Measurements from ENCODE around the gene ANKRD13A. TPM values are rescaled to one million over a fixed set of nuclear protein-coding genes. Genes with fewer than 3 reads are reported as not detected.
A peak's percentile ranks its signal among the peaks of the same experiment; 100 is the strongest.

The ANKRD13A gene
- total and polyA plus RNA-seq, 2 of the 8 experiments (the other 6 are each of a cell fraction or from before 2014, with no cell fraction given), result 16.8 to 21.4 TPM

DNA sequence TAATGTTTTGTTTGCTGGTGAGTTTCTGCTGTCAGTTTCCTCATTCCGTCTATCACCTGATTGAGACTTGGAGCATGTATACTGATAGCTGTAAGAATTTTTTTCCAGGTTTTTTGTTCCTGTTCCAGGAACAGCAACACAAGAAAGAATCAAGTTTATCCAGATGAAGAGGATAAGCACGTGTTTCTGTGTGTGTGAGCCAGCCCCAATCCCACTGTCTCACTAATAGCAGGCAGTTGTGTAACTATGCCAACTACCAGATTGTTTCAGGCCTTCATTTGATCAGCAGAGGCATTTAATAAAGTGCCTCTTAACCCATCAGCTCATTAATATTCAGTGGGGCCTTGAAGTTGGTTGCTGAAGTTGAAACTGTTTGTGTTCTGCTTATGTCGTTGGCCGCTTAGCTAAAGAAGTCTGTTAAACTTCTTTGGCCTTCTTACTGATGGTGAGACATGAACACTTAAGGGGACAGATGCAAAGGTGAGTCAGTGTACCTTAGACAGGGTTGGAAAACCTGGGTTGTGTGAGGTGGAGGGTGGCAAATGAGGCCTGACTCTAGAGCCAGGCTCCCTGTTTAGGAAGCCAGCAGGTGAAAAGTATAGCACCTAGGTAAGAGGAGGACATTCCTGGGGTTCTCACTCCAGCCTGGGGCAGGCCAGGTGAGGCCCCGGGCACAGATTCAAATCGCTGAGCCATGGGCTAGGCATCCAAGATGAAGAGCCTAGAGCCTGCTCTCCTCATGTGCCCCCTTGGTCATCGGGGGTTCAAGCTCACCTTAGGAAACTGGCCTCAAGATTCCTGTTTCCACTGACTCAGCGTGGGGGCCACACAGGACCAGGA lies 3.7 kb downstream of the ANKRD13A start:
- Histone ChIP-seq H3K18ac (ENCODE audit: extremely low read depth, low read length) (no peak overlapping the region), H3K27ac (ENCODE audit: low read depth, low read length) (no peak overlapping the region), H3K23me2 (ENCODE audit: low read depth, low read length) (peaks cover 12% of the 10 kb centered on the region), H3K4me3 (ENCODE audit: extremely low read depth in 1 of 4, insufficient read depth in 2 of 4, low read depth in 3 of 4, low read length in 4 of 4) (no peak overlapping the region), H3K4me1 (replicated peaks in 1 of 4; ENCODE audit: control insufficient read depth in 3 of 4, insufficient read depth in 4 of 4, low read length in 3 of 4) (peaks cover 0 to 6% (median 4%) of the 10 kb centered on the region in 4 experiments; a peak in 4 of 7 replicates), H4K5ac (ENCODE audit: insufficient read length, low read depth, low read length) (no peak overlapping the region), H3K9ac (replicated peaks in 1 of 4; ENCODE audit: extremely low read depth in 1 of 4, low read depth in 3 of 4, low read length in 3 of 4) (peak overlapping the region in 1 of 4 experiments; percentile 20; a peak in 1 of 7 replicates), H2BK15ac (ENCODE audit: low read length) (no peak overlapping the region), H3K27me3 (replicated peaks in 1 of 4; ENCODE audit: control insufficient read depth in 3 of 4, extremely low read depth in 1 of 4, insufficient read depth in 3 of 4, low read length in 3 of 4) (peaks cover 0 to 9% (median 7%) of the 10 kb centered on the region in 4 experiments; a peak in 5 of 7 replicates), H4K8ac (ENCODE audit: extremely low read depth, insufficient read depth, low read length) (no peak overlapping the region), H3K23ac (ENCODE audit: insufficient read length) (no peak overlapping the region), H2BK20ac (ENCODE audit: low read length) (no peak overlapping the region), H3K56ac (replicated peaks; ENCODE audit: insufficient read length, low read depth, low read length) (no peak overlapping the region), H3K79me1 (ENCODE audit: low read depth, low read length) (no peaks in the 10 kb centered on the region), H4K91ac (replicated peaks; ENCODE audit: insufficient read length, low read length) (no peak overlapping the region), H3K9me3 (ENCODE audit: insufficient read depth in 2 of 2, low read depth in 1 of 2, low read length in 1 of 2) (no peaks in the 10 kb centered on the region), H3K36me3 (ENCODE audit: control insufficient read depth in 2 of 4, insufficient read depth in 4 of 4, low read length in 3 of 4) (no peaks in the 10 kb centered on the region), H2AFZ (ENCODE audit: low read length) (no peak overlapping the region), H2BK120ac (replicated peaks; ENCODE audit: low read depth, low read length) (no peak overlapping the region), H2AK5ac (ENCODE audit: low read depth, low read length) (0 out of 2 replicates have a peak overlapping the region, but pooled peaks have one; percentile 75), H2BK12ac (ENCODE audit: low read depth, low read length) (no peak overlapping the region), H4K20me1 (replicated peaks in 1 of 2; ENCODE audit: control insufficient read depth in 1 of 2, insufficient read depth in 2 of 2, low read length in 2 of 2) (peaks cover 0 to 2% of the 10 kb centered on the region in 2 experiments), H3K14ac (ENCODE audit: insufficient read length) (no peak overlapping the region), H2BK5ac (ENCODE audit: low read depth, low read length) (no peak overlapping the region; the same call in 1 of the 2 replicates), H3K4me2 (ENCODE audit: insufficient read depth in 1 of 2, low read depth in 2 of 2, low read length in 2 of 2) (no peak overlapping the region), H3K4ac (replicated peaks; ENCODE audit: insufficient read length, low read depth, low read length) (no peak overlapping the region), H3K79me2 (ENCODE audit: control insufficient read depth in 1 of 2, insufficient read depth in 2 of 2, low read length in 2 of 2) (no peaks in the 10 kb centered on the region)
- DNase-seq (ENCODE audit: low read depth in 1 of 2, low spot score in 2 of 2), result no peak
- ChIA-PET POLR2A (ENCODE audit: partially characterized antibody) (interaction anchor here (0.9 kb wide), 1 partner anchor 39 kb away, joined by 4 read pairs; no protein-coding TSS in a partner anchor), CTCF (ENCODE audit: partially characterized antibody) (interaction anchor here (1.0 to 1.5 kb wide), 3 partner anchors 10 to 150 kb away, joined by 3 read pairs; no protein-coding TSS in a partner anchor)
- no peak for TF ChIP-seq SIN3A (conservative IDR thresholded peaks at IDR 0.05 in 1 of 2, IDR thresholded peaks at IDR 0.05 in 1 of 2; ENCODE audit: low read depth in 1 of 2, low read length in 2 of 2)
- TF ChIP-seq BRCA1 (IDR thresholded peaks at IDR 0.05; ENCODE audit: low read depth, low read length), result no peak
- no peak for TF ChIP-seq TEAD4 (IDR thresholded peaks at IDR 0.05; ENCODE audit: low read depth, low read length)
- no peak for TF ChIP-seq TBP (IDR thresholded peaks at IDR 0.05; ENCODE audit: low read depth, low read length)
- WGBS, 2 experiments (ENCODE audit: extremely low coverage in 1 of 2, insufficient coverage in 1 of 2, insufficient read length in 1 of 2, insufficient replicate concordance in 2 of 2, low coverage in 1 of 2, low lambda C conversion rate in 2 of 2, missing lambda C conversion rate in 1 of 2), result 89% methylated on average over 8 of the region's 8 CpGs; no CpG with 5 or more reads in 1 of the 2 experiments
- FAIRE-seq, result no peak

All from H1 (cell line).